Heart right ventricle (tissue), 16 donors: ENCODE measurements around the gene ALG12. TPM values are rescaled to one million over a fixed set of nuclear protein-coding genes. Genes with fewer than 3 reads are reported as not detected.

Experiments
- ATAC-seq, 8 donors: fragments of 200-7000 bp; cut with Tn5 transposase; one replicate each; pipeline ENCODE4 v1.9.1; 2020; ENCODE audit warnings: mild to moderate bottlenecking in 8 of 8, moderate library complexity in 8 of 8, moderate number of reproducible peaks in 1 of 8
- DNase-seq, 2 donors: peaks; one replicate each; pipeline ENCODE4 v3.0.0-alpha.2; 2020
- H3K27ac ChIP-seq, 10 donors: fragments of 200-600 bp; sonication (generic) in 2 of 10; one replicate each; pipeline versions ENCODE4 v1.5.0 to v1.8.0; 2020 to 2022; ENCODE audit warnings: mild to moderate bottlenecking in 3 of 10
- H3K27me3 ChIP-seq, 7 donors: fragments of 200-600 bp; one replicate each; pipeline ENCODE4 v1.8.0; 2021 to 2022; ENCODE audit warnings: mild to moderate bottlenecking in 2 of 7
- H3K36me3 ChIP-seq, 9 donors: fragments of 200-600 bp; sonication (generic) in 1 of 9; one replicate each; pipeline versions ENCODE4 v1.5.0 to v1.8.0; 2020 to 2022; ENCODE audit warnings: mild to moderate bottlenecking in 2 of 9
- H3K4me1 ChIP-seq, 9 donors: fragments of 200-600 bp; sonication (generic) in 1 of 9; one replicate each; pipeline versions ENCODE4 v1.5.0 to v1.8.0; 2020 to 2022; ENCODE audit warnings: mild to moderate bottlenecking in 4 of 9
- H3K4me3 ChIP-seq, 10 donors: fragments of 200-600 bp; sonication (generic) in 2 of 10; one replicate each; pipeline versions ENCODE4 v1.5.0 to v1.8.0; 2020 to 2022; ENCODE audit warnings: mild to moderate bottlenecking in 7 of 10, moderate library complexity in 2 of 10
- H3K9me3 ChIP-seq, 11 donors: fragments of 200-600 bp in 10 of 11; sonication (generic) in 2 of 11; one replicate each; pipeline versions ENCODE4 v1.5.0 to v1.8.0; 2013 to 2022; ENCODE audit warnings: mild to moderate bottlenecking in 2 of 11, control low read depth in 1 of 11, moderate library complexity in 1 of 11
- CTCF ChIP-seq, 9 donors: fragments of 200-600 bp; sonication (generic) in 2 of 9; IDR thresholded peaks; one replicate each; pipeline versions ENCODE4 v1.5.0 to v1.8.0; 2021 to 2022; ENCODE audit warnings: antibody characterized with exemption in 9 of 9, mild to moderate bottlenecking in 5 of 9, moderate library complexity in 1 of 9
- WGBS, 2 donors: extraction: QIAGEN DNeasy Blood & Tissue Kit; methylation state at CpG; one replicate each; pipeline ENCODE4 v1.1.7; 2013; ENCODE audit warnings: inconsistent platforms in 1 of 2; 5-methylcytosine and 5-hydroxymethylcytosine counted together
- intact Hi-C, 10 donors: fragments of 100-400 bp; cut with DNase I; formaldehyde crosslinking; loops; one replicate each; pipeline versions ENCODE4 v1.11.1 to v1.14.2; 2022
- polyA plus RNA-seq, 2 donors: library from polyadenylated mRNA; stranded (reverse); fragments of 200-250 nt; gene quantifications; one replicate each; pipeline ENCODE4 v1.2.3, GENCODE V29; 2013
- total RNA-seq, 10 donors: library from RNA; stranded (reverse); fragmentation: NEBNext Ultra II Directional in 3 of 10; extraction: Animal tissue kit (Norgen Biotek cat#: 25700) in 3 of 10; gene quantifications; one replicate each; pipeline versions ENCODE4 v1.2.1 to v1.2.4, GENCODE V29; 2021 to 2023
- donor health status: Arrhythmogenic right ventricular cardiomyopathy.
- donor health status: ischemic (EF 13 %, LVEDD 7.1; RV severe dilation, severe dysfunction).
- donor health status: healthy with polysubstance abuse.
- donor health status: DM: no; HTN: yes; CAD: no.
- donor health status: DM: no; HTN: no; CAD: no.
- donor health status: ischemic (EF 25% LVEDD 6.9; RV normal size, moderate dysfunction).
- donor health status: ischemic (EF 25% LVEDD 5.7; RV mildly dilated, moderate dysfunction).
- donor health status: healthy.
- donor health status: DM: yes; HTN: yes; CAD: no.
- donor health status: Ischemic cardiomyopathy.
- donor health status: ischemic (EF 35%, LVEDD 5.7; RV mildly dilated, moderate dysfunction).
- donor health status: nonischemic (EF 11% LVEDD 7.7; RV severe dilation, severe dysfunction).
- donor health status: DM: yes; HTN: yes; CAD: no.
- donor health status: PGD.
- donor health status: ischemic (EF 29% LVEDD 5.4; RV normal size, mild dysfunction).
- donor health status: nonischemic (EF 23%, LVEDD 6.1; RV moderate dilation, normal function).

Gene ALG12
- total and polyA plus RNA-seq, 12 donors, result 9.6 to 19.8 (median 14.1) TPM

GRCh38 chr22:49941507-49942316, 23.5 kb upstream of the ALG12 start:
- no peak overlapping the region for H3K4me3 ChIP-seq
- WGBS, 2 donors, result 86 to 89% methylated on average over 17 of the region's 17 CpGs
- intact Hi-C loops, result no loop called here
- ATAC-seq (no peak), DNase-seq (no peak)
- H3K27ac ChIP-seq, result no peak overlapping the region
- no peak for TF ChIP-seq CTCF (IDR thresholded peaks at IDR 0.05)
- H3K4me1 ChIP-seq, result peaks cover 17 to 33% (median 23%) of the 10 kb centered on the region in 9 donors
- H3K9me3 ChIP-seq, result no peaks in the 10 kb centered on the region
- no peaks in the 10 kb centered on the region for H3K36me3 ChIP-seq
- H3K27me3 ChIP-seq, result no peaks in the 10 kb centered on the region

- no peaks in the 10 kb centered on the region for H3K27me3 ChIP-seq
- WGBS, 2 donors, result 80 to 88% methylated on average over 19 of the region's 19 CpGs
- peaks cover 31 to 49% (median 45%) of the 10 kb centered on the region in 9 donors for H3K4me1 ChIP-seq
- no peaks in the 10 kb centered on the region for H3K36me3 ChIP-seq
- peak overlapping the region in 9 of 10 donors; percentile 95 to 100 (median 98) for H3K27ac ChIP-seq
- no peak for TF ChIP-seq CTCF (IDR thresholded peaks at IDR 0.05)
- H3K9me3 ChIP-seq, result no peaks in the 10 kb centered on the region
- H3K4me3 ChIP-seq, result no peak overlapping the region
- ATAC-seq, result no peak
- DNase-seq, result no peak
- intact Hi-C loops, result loop anchor here in 2 of 10 donors (1.0 to 10.0 kb wide), 2 partner anchors 22 to 266 kb away; partner anchors contain the start of genes SELENOO (in 2 of the 2) and PIM3 (in 1 of the 2)
These were observed 20.4 kb upstream of the ALG12 start for GRCh38 chr22:49938565-49939136.

- WGBS, 2 donors, result 65 to 77% methylated on average over 27 of the region's 27 CpGs
- H3K36me3 ChIP-seq, result no peaks in the 10 kb centered on the region
- ATAC-seq (peak in 2 of 8 donors; percentile 3 to 4), DNase-seq (peak; percentile 60 to 68)
- H3K9me3 ChIP-seq, result no peaks in the 10 kb centered on the region
- peak overlapping the region in 6 of 10 donors; percentile 8 to 58 (median 53) for H3K4me3 ChIP-seq
- H3K4me1 ChIP-seq, result peaks cover 34 to 56% (median 52%) of the 10 kb centered on the region in 9 donors
- intact Hi-C loops, result loop anchor here in 5 of 10 donors (1.0 to 10.0 kb wide), 4 partner anchors 22 to 267 kb away; partner anchors contain the start of genes PIM3 (in 4 of the 5) and SELENOO (in 2 of the 5)
- no peaks in the 10 kb centered on the region for H3K27me3 ChIP-seq
- peak overlapping the region; percentile 90 to 100 (median 98) for H3K27ac ChIP-seq
- TF ChIP-seq CTCF (IDR thresholded peaks at IDR 0.05), result no peak
These were observed 19.7 kb upstream of the ALG12 start for GRCh38 chr22:49937758-49938564.
